ENCODE results near the gene MMP7.

DNA sequence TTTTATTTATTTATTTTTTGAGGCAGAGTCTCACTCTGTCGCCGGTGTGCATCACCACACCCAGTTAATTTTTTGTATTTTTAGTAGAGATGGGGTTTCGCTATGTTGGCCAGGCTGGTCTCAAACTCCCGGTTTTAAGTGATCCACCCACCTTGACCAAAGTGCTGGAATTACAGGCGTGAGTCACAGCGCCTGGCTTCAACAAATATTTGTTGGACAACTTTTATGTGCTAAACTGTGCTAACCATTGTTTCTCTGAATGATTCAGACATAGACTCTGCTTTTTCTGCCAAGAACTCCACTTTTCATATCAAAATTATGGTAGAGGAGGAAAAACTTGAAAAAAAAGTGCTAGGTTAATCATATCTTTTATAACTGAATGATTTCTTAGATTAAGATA, 36.3 kb downstream of the MMP7 start:
- TF ChIP-seq CTCF (IDR thresholded peaks at IDR 0.05; ENCODE audit: low read depth, low read length, poor library complexity, severe bottlenecking) (no peak), EZH2phosphoT487 (IDR thresholded peaks at IDR 0.05; ENCODE audit: borderline replicate concordance, low read length) (no peak)

Measured in DOHH2 (cell line).